Measurements from ENCODE around the gene RABGAP1L.

Gene RABGAP1L

GRCh38 chr1:174769961-174770549, 610.7 kb downstream of the RABGAP1L start:
- POLR2A ChIA-PET: no interaction called here
- CTCF ChIA-PET: interaction anchor here (0.7 to 2.0 kb wide), 10 partner anchors 12 to 229 kb away, joined by 3 to 8 read pairs (median 3); no protein-coding TSS in a partner anchor
- peak; percentile 37 for DNase-seq (ENCODE audit: extremely low spot score)
- TF ChIP-seq CTCF (IDR thresholded peaks at IDR 0.05; ENCODE audit: control extremely low read depth, extremely low read depth, low read depth, missing control alignments): peak; percentile 62

- TF ChIP-seq CTCF (IDR thresholded peaks at IDR 0.05; ENCODE audit: control extremely low read depth, extremely low read depth, low read depth, missing control alignments): no peak
- CTCF ChIA-PET: interaction anchor here (2.1 kb wide), 1 partner anchor 207 kb away, joined by 5 read pairs; no protein-coding TSS in a partner anchor
- no peak for DNase-seq (ENCODE audit: extremely low spot score)
- POLR2A ChIA-PET: no interaction called here
Observed at GRCh38 chr1:174775621-174776020, 616.3 kb downstream of the RABGAP1L start.

GRCh38 chr1:174777262-174777661, 617.9 kb downstream of the RABGAP1L start:
- no peak for TF ChIP-seq CTCF (IDR thresholded peaks at IDR 0.05; ENCODE audit: control extremely low read depth, extremely low read depth, low read depth, missing control alignments)
- ChIA-PET CTCF (interaction anchor here (2.1 kb wide), 1 partner anchor 206 kb away, joined by 5 read pairs; no protein-coding TSS in a partner anchor), POLR2A (no interaction called here)
- DNase-seq (ENCODE audit: extremely low spot score): no peak

- no peak for TF ChIP-seq CTCF (IDR thresholded peaks at IDR 0.05; ENCODE audit: control extremely low read depth, extremely low read depth, low read depth, missing control alignments)
- DNase-seq (ENCODE audit: extremely low spot score): no peak
- ChIA-PET POLR2A (no interaction called here), CTCF (interaction anchor here (0.7 to 1.1 kb wide), 2 partner anchors 9 to 212 kb away, joined by 3 to 4 read pairs; no protein-coding TSS in a partner anchor)
Observed at GRCh38 chr1:174785510-174785909, 626.2 kb downstream of the RABGAP1L start.

- POLR2A ChIA-PET: no interaction called here
- TF ChIP-seq CTCF (IDR thresholded peaks at IDR 0.05; ENCODE audit: control extremely low read depth, extremely low read depth, low read depth, missing control alignments): no peak
- CTCF ChIA-PET: no interaction called here
- no peak for DNase-seq (ENCODE audit: extremely low spot score)
Observed at GRCh38 chr1:174786358-174786757, 627.0 kb downstream of the RABGAP1L start.

GRCh38 chr1:174786760-174787159, 627.4 kb downstream of the RABGAP1L start:
- ChIA-PET POLR2A (no interaction called here), CTCF (no interaction called here)
- no peak for TF ChIP-seq CTCF (IDR thresholded peaks at IDR 0.05; ENCODE audit: control extremely low read depth, extremely low read depth, low read depth, missing control alignments)
- peak; percentile 56 for DNase-seq (ENCODE audit: extremely low spot score)
